Measurements from ENCODE around the gene UGT1A9.

UGT1A9 gene

GRCh38 chr2:233754872-233755611 lies 83.3 kb downstream of the UGT1A9 start:
- DNase-seq (ENCODE audit: low spot score in 2 of 2), result no peak
- no peak for ATAC-seq
- no peak overlapping the region for H3K27ac Mint-ChIP-seq
- H3K9me3 Mint-ChIP-seq, result peaks cover 7% of the 10 kb centered on the region
- no peaks in the 10 kb centered on the region for H3K36me3 Mint-ChIP-seq
- H3K4me1 Mint-ChIP-seq, result no peaks in the 10 kb centered on the region
- H3K4me3 Mint-ChIP-seq, result no peak overlapping the region

GRCh38 chr2:233756429-233757081 lies 84.9 kb downstream of the UGT1A9 start:
- Mint-ChIP-seq H3K9me3 (peaks cover 2% of the 10 kb centered on the region), H3K36me3 (no peaks in the 10 kb centered on the region), H3K4me1 (no peaks in the 10 kb centered on the region), H3K4me3 (no peak overlapping the region), H3K27ac (no peak overlapping the region)
- no peak for ATAC-seq
- DNase-seq (ENCODE audit: low spot score in 2 of 2), result no peak

- H3K36me3 Mint-ChIP-seq, result no peaks in the 10 kb centered on the region
- no peaks in the 10 kb centered on the region for H3K9me3 Mint-ChIP-seq
- H3K27ac Mint-ChIP-seq, result no peak overlapping the region
- DNase-seq (ENCODE audit: low spot score in 2 of 2), result no peak
- no peak for ATAC-seq
- no peak overlapping the region for H3K4me3 Mint-ChIP-seq
- H3K4me1 Mint-ChIP-seq, result no peaks in the 10 kb centered on the region
Observed at GRCh38 chr2:233758141-233758540, 86.4 kb downstream of the UGT1A9 start.

- Mint-ChIP-seq H3K27ac (no peak overlapping the region), H3K4me3 (no peak overlapping the region), H3K9me3 (no peaks in the 10 kb centered on the region), H3K4me1 (no peaks in the 10 kb centered on the region), H3K36me3 (no peaks in the 10 kb centered on the region)
- DNase-seq (ENCODE audit: low spot score in 2 of 2) (no peak), ATAC-seq (no peak)
Observed at GRCh38 chr2:233758849-233759248, 87.2 kb downstream of the UGT1A9 start.

DNA sequence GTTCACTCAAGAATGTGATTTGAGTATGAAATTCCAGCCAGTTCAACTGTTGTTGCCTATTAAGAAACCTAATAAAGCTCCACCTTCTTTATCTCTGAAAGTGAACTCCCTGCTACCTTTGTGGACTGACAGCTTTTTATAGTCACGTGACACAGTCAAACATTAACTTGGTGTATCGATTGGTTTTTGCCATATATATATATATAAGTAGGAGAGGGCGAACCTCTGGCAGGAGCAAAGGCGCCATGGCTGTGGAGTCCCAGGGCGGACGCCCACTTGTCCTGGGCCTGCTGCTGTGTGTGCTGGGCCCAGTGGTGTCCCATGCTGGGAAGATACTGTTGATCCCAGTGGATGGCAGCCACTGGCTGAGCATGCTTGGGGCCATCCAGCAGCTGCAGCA lies 88.3 kb downstream of the UGT1A9 start, which contains the start of gene UGT1A1:
Gene UGT1A1, plus strand, starts transcription at position 228 of the 400 bp plus-strand sequence. Its CDS starts 18 bp downstream, at position 246.
- no peaks in the 10 kb centered on the region for H3K36me3 Mint-ChIP-seq

GRCh38 chr2:233761040-233761769 lies 89.5 kb downstream of the UGT1A9 start:
- no peak overlapping the region for H3K4me3 Mint-ChIP-seq
- no peaks in the 10 kb centered on the region for H3K9me3 Mint-ChIP-seq
- DNase-seq (ENCODE audit: low spot score in 2 of 2) (no peak), ATAC-seq (no peak)
- no peaks in the 10 kb centered on the region for H3K4me1 Mint-ChIP-seq
- H3K27ac Mint-ChIP-seq, result no peak overlapping the region
- H3K36me3 Mint-ChIP-seq, result no peaks in the 10 kb centered on the region

More for the DNA sequence above, 88.3 kb downstream of the UGT1A9 start, which contains the start of gene UGT1A1:
- H3K4me3 Mint-ChIP-seq, result no peak within 1 kb of the TSS
- H3K4me1 Mint-ChIP-seq, result no peaks in the 10 kb centered on the region
- ATAC-seq, result no peak
- no peak for DNase-seq (ENCODE audit: low spot score in 2 of 2)
- no peak within 1 kb of the TSS for H3K27ac Mint-ChIP-seq
- H3K9me3 Mint-ChIP-seq, result no peaks in the 10 kb centered on the region

DNA sequence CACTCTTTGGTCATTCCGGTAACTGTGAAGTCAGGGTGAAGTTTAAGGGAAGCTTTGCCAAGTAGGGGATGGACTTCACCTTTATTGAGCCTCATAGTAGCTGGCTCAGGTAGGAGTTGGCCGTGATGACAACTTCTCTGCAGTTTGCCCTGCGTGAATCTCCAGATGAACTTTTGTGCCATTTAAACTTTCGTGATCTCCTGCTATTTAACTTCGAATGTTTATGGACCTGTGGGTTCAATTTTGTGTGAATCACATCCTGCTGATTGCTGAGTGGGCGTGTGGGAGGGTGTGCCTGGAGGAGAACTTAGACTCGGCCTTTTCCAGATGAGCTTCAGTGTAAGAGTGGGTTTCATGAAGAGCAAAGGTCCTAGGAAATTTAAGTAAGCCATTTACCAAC lies 92.6 kb downstream of the UGT1A9 start:
- ATAC-seq (no peak), DNase-seq (ENCODE audit: low spot score in 2 of 2) (no peak)
- no peaks in the 10 kb centered on the region for H3K36me3 Mint-ChIP-seq
- H3K27ac Mint-ChIP-seq, result no peak overlapping the region
- H3K4me3 Mint-ChIP-seq, result no peak overlapping the region
- H3K4me1 Mint-ChIP-seq, result no peaks in the 10 kb centered on the region
- no peaks in the 10 kb centered on the region for H3K9me3 Mint-ChIP-seq

- no peak overlapping the region for H3K27ac Mint-ChIP-seq
- DNase-seq (ENCODE audit: low spot score in 2 of 2), result no peak
- no peak overlapping the region for H3K4me3 Mint-ChIP-seq
- ATAC-seq, result no peak
- H3K4me1 Mint-ChIP-seq, result no peaks in the 10 kb centered on the region
- H3K36me3 Mint-ChIP-seq, result no peaks in the 10 kb centered on the region
- H3K9me3 Mint-ChIP-seq, result no peaks in the 10 kb centered on the region
Observed at GRCh38 chr2:233764761-233765160, 93.1 kb downstream of the UGT1A9 start.

DNA sequence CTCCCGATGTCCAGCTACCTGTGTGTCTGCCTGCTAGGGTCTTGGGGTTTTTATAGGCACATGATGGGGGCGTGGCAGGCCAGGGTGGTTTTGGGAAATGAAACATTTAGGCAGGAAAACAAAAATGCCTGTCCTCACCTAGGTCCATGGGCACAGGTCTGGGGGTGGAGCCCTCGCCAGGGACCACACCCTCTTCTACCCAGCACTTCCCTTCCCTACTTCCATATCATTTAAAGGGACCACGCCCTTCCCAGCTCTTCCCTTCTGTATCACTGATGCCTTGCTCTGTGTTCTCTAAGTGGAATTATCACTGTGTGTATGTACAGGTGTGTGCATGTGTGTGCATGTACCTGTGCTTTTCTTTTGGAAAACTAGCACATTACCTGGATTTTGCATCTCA lies 94.7 kb downstream of the UGT1A9 start:
- DNase-seq (ENCODE audit: low spot score in 2 of 2) (no peak), ATAC-seq (no peak)
- no peaks in the 10 kb centered on the region for H3K4me1 Mint-ChIP-seq
- no peaks in the 10 kb centered on the region for H3K36me3 Mint-ChIP-seq
- no peak overlapping the region for H3K27ac Mint-ChIP-seq
- H3K9me3 Mint-ChIP-seq, result no peaks in the 10 kb centered on the region
- no peak overlapping the region for H3K4me3 Mint-ChIP-seq

- DNase-seq (ENCODE audit: low spot score in 2 of 2), result no peak
Observed at GRCh38 chr2:233768076-233768475, 96.4 kb downstream of the UGT1A9 start.

GRCh38 chr2:233769260-233769659 lies 97.6 kb downstream of the UGT1A9 start:
- Mint-ChIP-seq H3K4me1 (no peaks in the 10 kb centered on the region), H3K9me3 (no peaks in the 10 kb centered on the region), H3K36me3 (no peaks in the 10 kb centered on the region), H3K27ac (no peak overlapping the region), H3K4me3 (no peak overlapping the region)
- ATAC-seq (no peak), DNase-seq (ENCODE audit: low spot score in 2 of 2) (no peak)

More at GRCh38 chr2:233768076-233768475, 96.4 kb downstream of the UGT1A9 start:
- Mint-ChIP-seq H3K27ac (no peak overlapping the region), H3K36me3 (no peaks in the 10 kb centered on the region), H3K9me3 (no peaks in the 10 kb centered on the region), H3K4me3 (no peak overlapping the region), H3K4me1 (no peaks in the 10 kb centered on the region)
- no peak for ATAC-seq

DNA sequence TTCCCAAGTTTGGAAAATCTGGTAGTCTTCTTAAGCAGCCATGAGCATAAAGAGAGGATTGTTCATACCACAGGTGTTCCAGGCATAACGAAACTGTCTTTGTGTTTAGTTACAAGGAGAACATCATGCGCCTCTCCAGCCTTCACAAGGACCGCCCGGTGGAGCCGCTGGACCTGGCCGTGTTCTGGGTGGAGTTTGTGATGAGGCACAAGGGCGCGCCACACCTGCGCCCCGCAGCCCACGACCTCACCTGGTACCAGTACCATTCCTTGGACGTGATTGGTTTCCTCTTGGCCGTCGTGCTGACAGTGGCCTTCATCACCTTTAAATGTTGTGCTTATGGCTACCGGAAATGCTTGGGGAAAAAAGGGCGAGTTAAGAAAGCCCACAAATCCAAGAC lies 100.5 kb downstream of the UGT1A9 start:
- no peak overlapping the region for H3K27ac Mint-ChIP-seq
- no peaks in the 10 kb centered on the region for H3K4me1 Mint-ChIP-seq
- ATAC-seq (no peak), DNase-seq (ENCODE audit: low spot score in 2 of 2) (no peak)
- H3K9me3 Mint-ChIP-seq, result peaks cover 10% of the 10 kb centered on the region
- H3K4me3 Mint-ChIP-seq, result no peak overlapping the region
- no peaks in the 10 kb centered on the region for H3K36me3 Mint-ChIP-seq

DNA sequence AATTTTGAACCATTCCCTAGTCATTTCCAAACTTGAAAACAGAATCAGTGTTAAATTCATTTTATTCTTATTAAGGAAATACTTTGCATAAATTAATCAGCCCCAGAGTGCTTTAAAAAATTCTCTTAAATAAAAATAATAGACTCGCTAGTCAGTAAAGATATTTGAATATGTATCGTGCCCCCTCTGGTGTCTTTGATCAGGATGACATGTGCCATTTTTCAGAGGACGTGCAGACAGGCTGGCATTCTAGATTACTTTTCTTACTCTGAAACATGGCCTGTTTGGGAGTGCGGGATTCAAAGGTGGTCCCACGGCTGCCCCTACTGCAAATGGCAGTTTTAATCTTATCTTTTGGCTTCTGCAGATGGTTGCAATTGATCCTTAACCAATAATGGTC lies 100.9 kb downstream of the UGT1A9 start:
- H3K36me3 Mint-ChIP-seq, result no peaks in the 10 kb centered on the region
- peaks cover 11% of the 10 kb centered on the region for H3K9me3 Mint-ChIP-seq
- no peak for DNase-seq (ENCODE audit: low spot score in 2 of 2)
- ATAC-seq, result no peak
- H3K4me1 Mint-ChIP-seq, result no peaks in the 10 kb centered on the region
- H3K4me3 Mint-ChIP-seq, result no peak overlapping the region
- H3K27ac Mint-ChIP-seq, result no peak overlapping the region

GRCh38 chr2:233773854-233774253 lies 102.2 kb downstream of the UGT1A9 start:
- H3K4me3 Mint-ChIP-seq, result no peak overlapping the region
- no peak for ATAC-seq
- peaks cover 11% of the 10 kb centered on the region for H3K9me3 Mint-ChIP-seq
- no peaks in the 10 kb centered on the region for H3K4me1 Mint-ChIP-seq
- no peaks in the 10 kb centered on the region for H3K36me3 Mint-ChIP-seq
- no peak for DNase-seq (ENCODE audit: low spot score in 2 of 2)
- H3K27ac Mint-ChIP-seq, result no peak overlapping the region

- Mint-ChIP-seq H3K9me3 (peaks cover 11% of the 10 kb centered on the region), H3K4me1 (no peaks in the 10 kb centered on the region), H3K27ac (no peak overlapping the region), H3K36me3 (no peaks in the 10 kb centered on the region), H3K4me3 (no peak overlapping the region)
- DNase-seq (ENCODE audit: low spot score in 2 of 2) (no peak), ATAC-seq (no peak)
Observed at GRCh38 chr2:233775414-233775813, 103.7 kb downstream of the UGT1A9 start.

GRCh38 chr2:233778030-233778429 lies 106.3 kb downstream of the UGT1A9 start, which contains the start of gene MROH2A:
MROH2A (plus strand) TSS chr2:233778330; CDS start chr2:233779359, 1,029 bp downstream.
- H3K4me3 Mint-ChIP-seq, result no peak within 1 kb of the TSS
- H3K4me1 Mint-ChIP-seq, result no peaks in the 10 kb centered on the region
- no peaks in the 10 kb centered on the region for H3K36me3 Mint-ChIP-seq
- no peak for DNase-seq (ENCODE audit: low spot score in 2 of 2)
- no peak for ATAC-seq
- H3K9me3 Mint-ChIP-seq, result peaks cover 11% of the 10 kb centered on the region
- no peak within 1 kb of the TSS for H3K27ac Mint-ChIP-seq
